Fibroblast of upper back skin (primary cell): ENCODE measurements around the gene RNF150.
A peak's percentile ranks its signal among the peaks of the same experiment; 100 is the strongest.
"Not testable (repeated sequence)": the region's sequence is repeated elsewhere in the genome, so short reads cannot be mapped to it uniquely, and the experiment has no call there.

Experiments used
- DNase-seq: peaks from one replicate; pipeline ENCODE4 v3.0.0-alpha.2; 2013

Gene RNF150

GRCh38 chr4:140857111-140857510 is 276.2 kb downstream of the RNF150 start:
- no peak for DNase-seq

DNA sequence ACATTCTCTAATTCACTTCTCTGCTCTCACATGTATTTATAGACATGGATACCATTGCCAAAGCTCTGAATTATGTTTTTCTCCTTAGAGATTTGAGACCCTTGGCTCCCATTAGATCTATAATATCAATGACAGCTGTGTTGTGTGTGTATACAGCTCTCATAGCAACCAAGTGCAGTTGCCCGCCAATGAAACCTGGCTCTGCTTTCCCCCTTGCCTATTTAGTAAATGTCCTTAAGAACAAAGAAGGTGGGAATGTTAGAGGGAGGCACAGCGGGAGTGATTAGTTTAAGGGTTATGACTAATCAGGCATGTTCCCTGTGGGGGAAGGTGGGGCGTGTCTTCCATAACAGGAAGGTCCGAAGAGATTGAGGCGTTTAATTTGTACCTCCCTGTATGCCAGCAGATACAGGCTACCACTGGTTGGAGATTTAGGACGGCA is 276.6 kb downstream of the RNF150 start:
- DNase-seq: peak; percentile 76

DNA sequence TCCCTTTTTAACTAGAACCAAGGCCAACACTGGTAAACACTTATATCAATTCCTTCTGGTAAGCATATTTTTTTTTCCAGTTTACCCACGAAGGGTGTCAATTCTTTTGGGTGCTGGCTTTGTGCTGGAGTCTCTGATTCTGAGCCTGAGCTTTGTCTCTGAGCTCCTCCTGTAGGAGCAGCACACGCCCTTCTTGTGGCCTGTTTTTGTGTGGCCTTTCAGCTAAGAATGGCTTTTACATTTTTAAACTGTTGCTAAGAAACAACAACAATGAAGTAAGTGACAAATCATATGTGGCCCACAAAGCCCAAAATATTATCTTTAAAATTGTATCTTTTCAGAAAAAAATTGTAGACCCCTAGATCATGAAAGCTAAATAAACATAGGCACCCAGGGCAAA is 279.1 kb downstream of the RNF150 start:
- DNase-seq: no peak

GRCh38 chr4:140851804-140852203 is 281.5 kb downstream of the RNF150 start:
- DNase-seq: no peak

- DNase-seq: peak; percentile 65
Measured at GRCh38 chr4:140851032-140851636, 282.1 kb downstream of the RNF150 start.

DNA sequence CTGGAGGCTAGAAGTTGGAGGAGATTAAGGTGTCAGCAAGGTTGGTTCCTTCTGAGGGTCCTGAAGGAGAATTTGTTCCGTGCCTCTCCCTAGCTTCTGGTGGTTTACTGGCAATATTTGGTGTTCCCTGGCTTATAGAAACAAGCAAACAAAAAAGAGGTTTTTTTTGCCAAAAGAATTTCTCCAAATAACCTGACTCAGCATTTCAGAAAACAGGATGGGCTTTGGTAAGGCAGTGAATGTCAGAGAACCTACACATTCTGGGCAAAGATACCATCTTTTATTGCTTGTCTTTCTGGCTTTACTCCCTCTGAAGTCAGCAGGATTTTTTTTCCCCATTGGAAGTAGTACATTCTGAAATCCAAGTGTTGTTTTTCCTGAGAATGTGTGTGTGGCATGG is 283.7 kb downstream of the RNF150 start:
- DNase-seq: no peak

DNA sequence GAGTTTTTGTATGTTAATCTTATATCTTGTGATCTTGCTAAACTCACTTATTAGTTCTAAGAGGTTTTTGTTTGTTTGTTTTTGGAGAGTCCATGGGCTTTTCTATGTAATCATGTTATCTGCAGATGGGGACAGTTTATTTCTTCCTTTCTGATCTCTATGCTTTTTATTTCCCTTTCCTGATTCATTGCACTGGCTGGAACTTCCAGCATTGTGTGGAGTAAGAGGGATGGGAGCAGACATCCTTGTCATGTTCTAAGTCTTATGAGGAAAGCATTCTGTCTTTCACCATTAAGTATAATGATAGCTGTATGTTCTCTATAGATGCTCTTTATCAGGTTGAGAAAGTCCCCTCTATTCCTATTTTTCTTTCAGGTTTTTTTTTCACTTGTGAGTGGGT is 286.5 kb downstream of the RNF150 start:
- no peak for DNase-seq

- DNase-seq: no peak
Measured at GRCh38 chr4:140844061-140844460, 289.2 kb downstream of the RNF150 start.

DNA sequence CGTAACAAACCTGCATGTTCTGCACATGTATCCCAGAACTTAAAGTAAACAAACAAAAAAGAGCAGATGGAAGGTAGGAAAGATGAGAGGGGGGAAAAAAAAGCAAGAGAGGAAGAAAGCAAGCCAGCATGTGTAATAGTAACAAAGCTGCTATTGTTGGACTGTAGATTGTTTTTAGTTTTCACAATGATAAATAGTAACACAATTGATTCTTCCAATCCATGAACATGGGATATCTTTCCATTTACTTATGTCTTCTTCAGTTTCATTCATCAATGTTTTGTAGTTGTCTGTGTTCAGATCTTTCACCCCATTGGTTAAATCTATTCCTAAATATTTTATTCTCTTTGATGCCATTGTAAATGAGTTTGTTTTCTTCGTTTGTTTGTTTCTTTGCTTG is 292.1 kb downstream of the RNF150 start:
- no peak for DNase-seq

DNA sequence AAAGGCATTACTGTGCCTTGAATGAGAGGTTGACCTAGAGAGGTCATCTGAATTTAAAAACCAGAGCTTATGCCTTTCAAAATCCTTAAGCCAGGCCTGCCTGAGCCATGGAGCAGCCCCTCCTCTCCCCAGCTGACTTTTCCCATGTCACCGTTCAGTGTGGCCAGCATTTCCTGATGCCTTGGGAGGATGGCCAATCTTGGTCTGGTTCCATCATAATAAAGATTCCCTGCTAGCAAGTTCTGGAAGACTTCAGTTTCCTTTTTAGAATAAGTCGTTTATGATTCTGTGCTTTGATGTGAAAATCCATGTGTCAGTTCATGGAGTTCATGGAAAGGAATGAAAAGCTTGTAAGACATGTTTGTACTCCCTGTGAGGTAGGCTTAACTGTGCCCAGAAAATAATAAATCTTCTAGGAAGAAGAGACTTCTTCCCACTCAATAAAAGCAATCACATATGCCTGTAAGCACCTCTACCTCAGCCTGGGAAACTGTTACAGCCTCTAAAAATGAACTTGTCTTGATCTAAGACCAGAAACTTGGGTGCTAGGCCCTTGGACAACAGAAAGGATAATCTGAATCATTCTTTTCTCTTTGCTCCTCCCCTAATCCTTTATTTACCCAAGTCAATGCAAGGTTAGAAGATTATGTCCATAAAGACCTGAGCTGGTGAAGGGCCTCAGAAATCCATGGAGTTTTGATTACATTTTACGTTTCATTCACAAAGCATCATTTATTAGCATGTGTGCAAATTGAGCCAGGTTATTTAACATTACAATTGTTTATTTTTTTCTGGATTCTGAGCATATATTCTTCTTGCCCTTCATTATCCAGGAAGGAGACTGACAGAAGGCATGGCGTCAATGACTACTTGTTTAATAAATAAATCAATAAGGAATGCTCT is 293.1 kb downstream of the RNF150 start:
- DNase-seq: peak; percentile 34

DNA sequence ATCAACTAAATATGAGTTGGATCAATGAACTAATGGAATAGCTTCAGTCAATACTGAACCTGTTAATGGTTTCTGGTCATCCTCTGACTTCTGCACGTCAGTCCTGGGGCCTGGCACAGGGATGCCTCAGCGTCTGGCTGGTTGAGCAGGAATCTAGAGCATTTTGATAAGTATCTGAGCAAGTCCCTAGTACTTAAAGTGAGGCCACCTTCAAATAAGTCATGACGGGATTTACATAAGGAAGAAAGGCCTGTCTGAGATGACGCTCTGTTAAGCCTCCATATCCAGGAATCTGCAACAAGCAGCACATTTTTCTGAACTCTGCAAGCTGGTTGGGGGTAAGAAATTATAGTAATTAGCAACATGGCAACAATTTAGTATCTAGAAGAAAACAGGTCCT is 293.9 kb downstream of the RNF150 start:
- no peak for DNase-seq

DNA sequence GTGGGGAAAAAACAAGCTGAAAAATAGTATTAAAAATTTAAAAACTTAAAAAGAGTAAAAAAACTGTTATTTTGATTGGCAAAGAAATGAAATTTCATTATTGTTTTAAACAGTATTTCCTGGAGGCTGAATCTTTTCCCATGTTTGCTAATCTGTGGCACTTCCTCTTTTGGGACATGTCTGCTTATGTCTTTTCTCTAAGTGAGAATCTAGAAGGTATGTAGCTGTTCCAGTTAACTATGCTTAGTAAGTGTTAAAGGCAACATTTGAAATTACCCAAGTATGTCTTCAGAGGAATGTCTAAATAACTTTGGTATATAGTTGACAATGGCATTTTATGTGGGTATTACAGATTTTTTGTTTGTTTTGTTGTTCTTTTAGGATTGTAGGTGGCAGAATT is 295.5 kb downstream of the RNF150 start:
- no peak for DNase-seq

- no peak for DNase-seq
Measured at GRCh38 chr4:140834839-140835495, 298.3 kb downstream of the RNF150 start.

GRCh38 chr4:140833280-140833679 is 300.0 kb downstream of the RNF150 start:
- DNase-seq: no peak

DNA sequence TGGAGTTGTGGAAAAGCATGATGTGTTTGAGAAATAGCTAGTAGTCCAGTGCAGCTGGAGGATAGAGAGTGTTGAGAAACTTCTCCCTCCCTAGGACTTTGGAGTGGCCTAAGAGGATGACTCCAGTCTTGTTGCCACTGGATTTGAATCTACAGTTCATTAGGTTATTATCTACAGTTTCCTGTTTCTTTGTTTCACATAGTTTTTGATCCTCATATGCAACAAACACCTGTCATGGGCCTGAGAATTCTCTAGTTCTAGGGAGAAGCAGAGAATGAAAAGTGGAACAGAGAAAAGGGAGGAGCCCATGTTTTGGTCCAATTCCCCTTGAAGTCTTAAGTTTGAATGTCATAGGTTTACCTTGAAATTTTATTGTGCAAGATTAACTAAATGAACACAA is 303.4 kb downstream of the RNF150 start:
- no peak for DNase-seq

- no peak for DNase-seq
Measured at GRCh38 chr4:140826701-140827027, 306.6 kb downstream of the RNF150 start.

- DNase-seq: not testable (repeated sequence)
Measured at GRCh38 chr4:140820520-140820919, 312.7 kb downstream of the RNF150 start.

- no peak for DNase-seq
Measured at GRCh38 chr4:140819610-140820009, 313.7 kb downstream of the RNF150 start.

GRCh38 chr4:140818433-140818832 is 314.8 kb downstream of the RNF150 start:
- no peak for DNase-seq

DNA sequence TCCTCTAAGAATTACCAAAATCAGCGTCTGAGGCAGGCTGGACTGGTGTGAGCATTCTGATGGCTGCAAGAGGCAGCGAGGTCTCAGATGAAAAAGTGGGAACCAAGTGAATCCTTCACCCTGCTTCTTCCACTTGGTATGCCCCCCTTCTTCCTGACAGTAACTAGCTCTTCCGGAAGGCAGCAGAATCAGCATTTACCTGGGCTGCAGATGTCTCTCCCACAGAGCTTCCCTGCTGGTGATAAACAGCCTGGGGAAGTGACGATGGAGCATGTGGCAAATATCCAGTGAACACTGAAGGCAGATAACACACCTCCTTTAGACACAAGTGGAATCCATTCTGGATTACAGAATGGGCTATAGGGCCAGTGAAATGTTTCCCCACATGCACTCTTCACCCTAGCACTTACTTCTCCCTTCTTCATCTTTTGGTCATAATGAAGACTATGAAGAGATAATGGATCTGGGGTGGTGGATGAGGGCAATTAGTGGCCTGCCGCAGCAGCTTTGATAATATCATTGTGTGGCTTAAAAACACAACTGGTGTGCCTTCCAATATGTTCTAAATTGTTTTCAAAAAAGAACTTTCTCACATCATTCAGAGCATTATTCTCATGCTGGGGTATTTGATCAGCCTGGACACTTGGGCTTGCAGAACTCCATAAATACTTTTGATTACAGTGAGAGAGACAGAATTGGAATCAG is 316.3 kb downstream of the RNF150 start:
- DNase-seq: no peak

DNA sequence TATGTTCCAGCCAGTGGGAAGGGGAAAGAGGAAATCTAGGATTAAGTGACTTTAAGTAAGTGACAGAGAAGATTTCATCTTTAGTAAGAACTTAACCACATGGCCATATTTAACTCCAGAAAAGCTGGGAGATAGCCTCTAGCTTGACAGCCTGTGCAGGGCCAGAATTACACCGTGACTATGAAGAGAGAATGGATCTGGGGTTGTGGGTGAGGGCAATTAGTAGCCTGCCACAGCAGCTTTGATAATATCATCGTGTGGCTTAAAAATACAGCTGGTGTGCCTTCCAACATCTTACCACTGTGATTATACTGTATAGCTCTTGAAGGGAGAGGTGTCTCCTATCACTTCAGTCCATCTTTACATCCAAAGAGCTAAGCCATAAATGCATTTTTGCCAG is 319.5 kb downstream of the RNF150 start:
- DNase-seq: no peak

- DNase-seq: no peak
Measured at GRCh38 chr4:140812916-140813315, 320.4 kb downstream of the RNF150 start.

GRCh38 chr4:140811429-140811828 is 321.8 kb downstream of the RNF150 start:
- no peak for DNase-seq
